Ureter (tissue), 1 donor: ENCODE data around the gene METTL9. TPM values are rescaled to one million over a fixed set of nuclear protein-coding genes. Genes with fewer than 3 reads are reported as not detected.
"Not testable (repeated sequence)": the region's sequence is repeated elsewhere in the genome, so short reads cannot be mapped to it uniquely, and the experiment has no call there.

Experiments used
- DNase-seq: peaks from one replicate; pipeline ENCODE4 v3.0.0-alpha.2; 2020; ENCODE audit warnings: low spot score
- total RNA-seq: library from RNA; stranded (reverse); gene quantifications from one replicate; pipeline ENCODE4 v1.2.4, GENCODE V29; 2023
- donor health status: DM: yes; HTN: yes; CAD: no.

METTL9 gene
- total RNA-seq, 1 donor from 2014 or later: 80.3 TPM

DNA sequence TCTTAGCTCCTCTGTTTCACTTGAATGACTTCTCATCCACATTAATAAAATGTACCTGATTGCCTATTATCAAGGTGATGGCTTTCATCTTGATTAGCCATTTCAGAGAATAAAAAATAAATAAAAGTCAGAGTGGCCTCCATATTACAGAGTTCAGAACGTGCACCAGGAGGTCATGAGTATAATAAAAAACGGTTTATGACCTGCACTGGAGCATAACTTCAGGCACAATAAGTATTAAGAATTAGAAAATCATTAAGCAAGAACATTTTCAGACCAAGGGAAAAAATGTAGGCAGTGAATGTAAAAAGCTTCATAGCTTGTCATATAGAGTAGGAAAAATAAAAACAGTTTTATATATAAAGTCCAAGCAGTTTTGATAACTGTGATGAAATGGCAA, 11.4 kb downstream of the METTL9 start:
- DNase-seq: no peak

DNA sequence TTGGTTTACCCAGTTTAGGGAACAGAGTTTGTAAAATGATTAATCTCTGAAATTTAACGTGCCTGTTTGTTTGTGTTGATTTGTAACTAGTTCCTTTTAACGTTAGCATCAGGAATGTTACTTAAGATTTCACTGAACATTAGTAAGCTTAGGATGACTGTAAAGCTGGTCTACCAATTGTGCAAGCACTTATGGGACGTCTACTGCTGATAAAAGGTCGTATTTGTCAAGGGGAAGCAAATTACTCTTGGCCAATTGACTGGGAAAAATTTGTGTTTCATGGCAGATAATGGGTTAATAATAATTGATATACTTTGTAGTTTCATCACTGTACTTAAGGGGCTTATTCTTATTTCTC, 11.8 kb downstream of the METTL9 start:
- DNase-seq: no peak

DNA sequence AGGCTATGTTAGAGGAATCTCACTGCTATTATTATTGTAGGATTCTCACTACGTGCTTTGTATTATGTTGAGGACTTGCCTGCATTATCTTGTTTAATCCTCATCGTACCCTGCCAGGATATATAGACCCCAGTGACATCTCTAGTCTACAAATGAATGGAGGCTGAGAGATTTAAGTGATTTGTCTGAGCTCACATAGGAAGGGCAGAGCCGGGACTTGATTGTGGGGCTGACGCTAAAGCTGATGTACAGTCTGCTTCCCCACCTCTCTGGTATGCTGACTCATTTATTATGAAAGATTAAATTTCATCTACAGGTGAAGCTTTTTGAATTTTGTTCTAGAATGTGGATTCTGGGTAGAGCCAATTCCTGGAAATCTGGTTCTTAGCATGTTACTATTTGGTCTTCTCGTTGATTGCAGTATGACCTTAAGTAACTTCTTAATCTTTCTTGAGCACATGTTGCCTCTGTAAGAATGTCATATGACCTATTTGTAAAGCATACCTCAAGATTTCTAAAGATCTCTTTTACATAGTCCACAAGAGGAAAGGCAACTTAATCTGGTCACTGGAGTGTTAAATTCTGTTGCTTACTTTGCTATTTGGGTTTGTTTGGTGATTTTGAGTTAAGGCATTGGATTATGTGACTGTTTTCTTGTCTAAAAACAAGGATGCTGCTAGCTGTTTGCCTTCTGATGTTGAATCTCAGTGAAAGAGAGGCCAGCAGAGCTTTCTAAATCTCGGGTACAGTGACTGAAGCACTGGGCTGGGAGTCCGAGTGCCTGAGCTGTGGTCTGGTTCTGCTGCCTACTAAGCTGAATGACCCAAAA, 12.4 kb downstream of the METTL9 start:
- DNase-seq: no peak

DNA sequence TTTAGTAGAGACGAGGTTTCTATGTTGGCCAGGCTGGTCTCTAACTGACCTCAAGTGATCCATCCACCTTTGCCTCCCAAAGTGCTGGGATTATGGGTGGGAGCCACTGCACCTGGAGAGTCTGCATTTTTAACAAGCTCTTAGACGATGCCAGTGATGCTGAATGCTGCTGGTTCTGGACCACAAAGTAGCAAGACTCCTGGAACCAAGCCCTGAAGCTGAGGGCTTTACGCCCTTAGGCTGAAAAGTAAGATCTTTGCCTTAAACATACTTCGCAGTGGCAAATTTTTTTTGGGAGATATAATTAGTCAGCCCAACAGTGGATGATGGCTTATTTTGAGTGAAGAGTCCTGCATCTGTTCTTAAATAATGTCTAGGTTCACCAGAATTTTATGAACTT, 14.0 kb downstream of the METTL9 start:
- no peak for DNase-seq

DNA sequence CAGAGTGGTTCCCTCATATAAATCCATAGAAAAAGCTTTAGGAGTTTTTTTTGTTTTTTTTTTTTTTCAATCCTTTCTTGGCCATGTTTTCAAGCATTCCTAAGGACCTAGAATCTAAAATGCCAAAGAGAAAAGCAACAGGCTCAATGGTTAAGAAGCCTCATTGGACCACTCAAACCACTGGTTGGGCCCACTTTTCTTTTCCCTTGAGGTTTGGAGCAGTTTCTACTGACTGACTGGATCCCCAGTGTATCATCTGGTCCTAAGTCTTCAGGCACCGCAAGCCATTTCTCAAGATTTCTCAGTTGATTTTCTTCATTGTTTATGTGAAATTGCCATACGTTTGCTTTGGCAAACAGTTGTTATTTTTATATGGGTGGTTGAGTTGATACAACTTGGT, 14.4 kb downstream of the METTL9 start:
- DNase-seq: no peak

DNA sequence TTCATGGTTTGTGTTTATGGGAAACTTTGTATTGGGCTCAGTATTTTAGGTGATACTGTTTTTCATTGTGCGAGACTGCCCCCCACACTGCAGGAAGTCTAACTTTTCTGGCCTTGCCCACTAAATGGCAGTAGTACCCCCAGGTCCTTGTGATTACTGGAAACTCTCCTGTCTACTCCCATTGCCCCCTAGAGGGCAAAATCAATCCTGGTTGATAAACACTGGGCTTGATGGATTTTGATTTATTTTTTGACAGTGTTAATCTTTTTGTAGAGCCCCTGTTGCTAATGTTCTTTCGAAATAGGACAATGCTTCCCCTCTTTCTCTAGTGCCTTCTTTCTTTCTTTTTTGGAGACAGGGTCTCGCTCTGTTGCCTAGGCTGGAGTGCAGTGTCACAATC, 15.5 kb downstream of the METTL9 start:
- DNase-seq: no peak

DNA sequence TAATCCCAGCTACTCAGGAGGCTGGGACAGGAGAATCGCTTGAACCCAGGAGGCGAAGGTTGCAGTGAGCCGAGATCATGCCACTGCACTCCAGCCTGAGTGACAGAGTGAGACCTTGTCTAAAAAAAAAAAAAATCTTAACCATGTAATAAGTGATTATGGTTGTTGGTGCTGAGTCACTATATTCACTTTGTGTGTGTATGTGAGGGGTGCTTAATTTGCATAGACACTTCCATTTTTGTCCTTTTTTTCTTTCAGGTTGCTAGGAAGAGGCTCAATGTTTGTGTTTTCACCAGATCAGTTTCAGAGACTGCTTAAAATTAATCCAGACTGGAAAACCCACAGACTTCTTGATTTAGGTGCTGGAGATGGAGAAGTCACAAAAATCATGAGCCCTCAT, 18.2 kb downstream of the METTL9 start:
- DNase-seq: no peak

DNA sequence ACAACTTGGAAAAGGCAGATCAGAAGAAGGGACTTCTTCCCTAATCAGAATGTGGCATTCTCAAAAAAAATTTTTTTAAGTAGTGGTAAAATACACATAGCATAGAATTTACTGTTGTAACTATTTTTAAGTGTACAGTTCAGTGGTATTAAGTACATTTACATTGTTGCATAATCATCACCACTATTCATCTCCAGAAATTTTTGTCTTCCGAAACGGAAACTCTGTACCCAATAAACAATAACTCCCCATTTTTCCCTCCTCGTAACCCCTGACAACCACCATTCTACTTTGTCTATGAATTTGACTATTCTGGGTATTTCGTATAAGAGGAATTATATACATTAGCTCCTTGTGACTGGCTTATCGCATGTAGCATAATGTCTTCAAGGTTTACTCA, 18.9 kb downstream of the METTL9 start:
- no peak for DNase-seq

DNA sequence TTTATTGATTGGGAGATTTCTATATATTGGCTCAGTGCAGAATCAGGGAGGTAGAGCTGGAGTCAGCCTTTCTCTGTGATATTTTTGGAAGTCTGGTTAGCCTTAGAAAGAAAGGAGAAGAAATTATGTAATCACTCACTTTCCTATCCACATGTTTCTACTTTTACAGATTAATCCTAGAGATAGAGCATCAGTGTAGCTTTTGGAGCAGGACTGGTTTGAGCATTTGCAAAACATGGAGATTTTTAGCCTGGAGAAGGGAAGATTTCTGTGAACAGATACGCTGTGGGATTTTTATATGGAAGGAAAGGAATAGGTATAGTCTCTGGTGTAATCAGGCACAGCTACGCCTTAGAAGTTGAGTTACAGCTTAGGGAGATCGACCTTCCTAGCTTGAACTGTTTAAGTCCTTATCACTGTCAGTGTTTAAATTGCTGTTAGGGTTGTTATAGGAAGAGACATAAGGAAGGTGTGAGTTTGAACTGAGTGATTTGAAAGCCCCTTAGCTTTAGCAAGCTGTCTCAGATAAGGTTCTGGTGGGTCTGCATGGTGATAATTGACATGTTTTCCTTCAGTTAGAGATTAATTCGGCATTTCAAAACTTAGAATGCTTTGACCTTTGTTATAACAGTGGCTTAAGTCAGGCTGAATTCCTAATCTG, 20.5 kb downstream of the METTL9 start:
- DNase-seq: no peak

DNA sequence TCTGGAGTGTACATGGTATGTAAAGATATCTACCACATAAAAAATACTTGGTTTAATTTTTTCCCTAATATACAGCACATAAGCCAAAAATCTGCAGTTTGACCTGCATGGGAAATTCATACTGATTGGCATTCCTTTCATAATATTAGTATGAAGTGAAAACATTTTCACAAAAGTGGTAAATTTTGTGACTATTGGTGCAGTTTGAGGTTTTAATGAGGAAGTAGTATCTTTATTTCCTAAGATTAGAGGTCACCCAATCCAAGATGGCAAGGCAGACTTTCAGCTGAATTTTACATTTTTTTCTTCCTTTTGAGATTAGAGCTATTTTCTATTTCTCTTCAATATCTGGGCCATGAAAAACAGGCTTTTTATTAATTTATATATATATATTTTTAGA, 21.2 kb downstream of the METTL9 start:
- no peak for DNase-seq

DNA sequence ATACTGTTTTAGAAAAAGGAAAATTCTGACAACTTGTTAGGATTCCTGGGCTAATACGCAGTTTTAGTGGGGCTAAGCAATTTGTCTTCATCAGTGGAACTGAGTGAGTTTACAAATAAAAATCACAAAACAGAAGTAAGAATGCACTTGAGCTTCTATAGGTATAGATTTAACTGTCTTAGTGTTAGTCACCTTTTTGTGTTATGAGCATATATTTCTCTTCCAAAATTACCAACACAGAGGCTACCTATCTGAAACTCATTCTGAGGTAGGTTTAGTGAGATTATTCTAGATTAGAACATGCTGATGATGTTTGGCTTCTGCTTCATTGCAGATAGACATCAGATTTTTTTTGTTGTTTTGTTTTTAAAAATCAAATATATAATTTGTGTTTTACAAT, 23.2 kb downstream of the METTL9 start:
- no peak for DNase-seq

DNA sequence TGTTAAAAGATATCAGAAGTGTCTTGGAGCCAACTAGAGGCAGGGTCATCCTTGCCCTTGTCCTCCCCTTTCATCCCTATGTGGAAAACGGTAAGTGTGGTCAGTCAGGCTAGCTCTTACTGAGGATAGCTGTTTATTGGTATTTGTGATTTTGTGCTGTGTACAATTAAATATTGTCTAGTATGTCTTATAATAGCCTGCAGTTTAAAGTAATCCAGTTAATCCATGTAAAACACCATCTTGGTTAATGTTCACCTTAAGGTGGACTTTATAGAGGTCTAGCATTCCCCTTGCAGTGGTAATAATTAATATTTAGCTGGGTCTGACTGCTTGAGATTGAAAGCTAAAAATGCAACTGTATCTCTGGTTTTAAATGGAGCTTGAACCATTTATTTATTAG, 25.6 kb downstream of the METTL9 start:
- DNase-seq: no peak

DNA sequence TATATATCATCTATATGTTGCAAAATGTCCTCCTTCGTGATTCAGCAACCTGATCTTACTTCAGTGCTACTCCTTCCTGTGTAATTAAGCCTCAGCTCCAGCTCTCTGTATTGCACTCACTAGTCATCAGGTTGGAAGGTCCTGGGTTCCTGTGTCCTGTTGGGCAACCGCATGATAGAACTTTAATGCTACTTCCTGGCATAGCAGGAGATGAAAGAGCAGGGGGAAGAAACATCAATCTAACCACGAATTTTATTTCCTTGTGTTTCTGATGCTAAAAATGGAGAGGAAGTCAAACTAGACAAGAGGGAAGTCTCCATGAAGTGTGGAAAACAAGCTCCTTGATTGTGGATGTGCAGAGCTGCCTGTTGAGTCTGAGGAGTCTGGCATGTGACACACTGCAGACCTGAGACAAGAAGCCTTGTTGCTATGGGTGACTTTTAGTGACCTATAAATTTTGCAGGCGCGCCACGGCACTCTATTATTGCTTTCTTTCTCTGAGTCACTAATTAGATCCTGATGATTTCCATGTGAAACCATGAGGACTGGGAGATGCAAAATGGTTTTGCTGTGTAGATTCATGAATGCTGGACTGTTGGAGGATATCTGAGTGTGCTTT, 27.4 kb downstream of the METTL9 start:
- no peak for DNase-seq

DNA sequence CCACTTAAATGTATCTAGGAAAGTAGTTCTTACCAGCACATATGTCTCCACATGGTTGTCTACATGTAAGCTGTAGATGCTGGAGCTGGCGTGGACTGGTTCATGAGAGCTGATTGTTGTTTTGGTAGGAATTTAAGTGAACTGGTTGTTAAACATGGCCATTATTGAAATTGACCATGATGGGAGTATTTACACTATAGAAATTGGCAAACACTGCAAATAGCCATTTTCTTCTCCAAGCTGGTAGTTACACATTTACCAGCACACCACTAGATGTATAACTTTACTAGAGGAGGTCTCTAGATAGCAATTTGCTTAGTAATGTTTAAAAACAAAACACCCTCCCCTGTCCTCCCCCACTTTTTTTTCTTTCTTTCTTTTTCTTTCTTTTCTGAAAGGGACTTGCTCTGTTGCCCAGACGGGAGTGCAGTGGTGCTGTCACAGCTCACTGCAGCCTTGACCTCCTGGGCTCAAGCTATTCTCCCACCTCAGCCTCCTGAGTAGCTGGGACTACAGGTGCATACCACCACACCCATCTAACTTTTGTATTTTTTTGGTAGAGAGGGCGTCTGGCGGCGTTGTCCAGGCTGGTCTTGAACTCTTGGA, 28.8 kb downstream of the METTL9 start:
- DNase-seq: no peak

DNA sequence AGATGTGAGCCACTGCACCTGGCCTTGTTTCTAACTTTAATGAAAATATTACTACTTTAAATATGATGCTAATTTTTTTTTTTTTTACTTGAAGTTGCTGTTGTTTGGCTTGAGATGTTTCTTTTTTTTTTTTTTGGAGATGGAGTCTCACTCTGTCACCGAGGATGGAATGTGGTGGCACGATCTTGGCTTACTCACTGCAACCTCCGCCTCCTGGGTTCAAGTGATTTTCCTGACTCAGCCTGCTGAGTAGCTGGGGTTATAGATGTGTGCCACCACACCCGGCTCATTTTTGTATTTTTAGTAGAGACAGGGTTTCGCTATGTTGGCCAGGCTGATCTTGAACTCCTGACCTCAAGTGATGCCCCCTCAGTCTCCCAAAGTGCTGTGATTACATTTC, 29.4 kb downstream of the METTL9 start:
- no peak for DNase-seq

DNA sequence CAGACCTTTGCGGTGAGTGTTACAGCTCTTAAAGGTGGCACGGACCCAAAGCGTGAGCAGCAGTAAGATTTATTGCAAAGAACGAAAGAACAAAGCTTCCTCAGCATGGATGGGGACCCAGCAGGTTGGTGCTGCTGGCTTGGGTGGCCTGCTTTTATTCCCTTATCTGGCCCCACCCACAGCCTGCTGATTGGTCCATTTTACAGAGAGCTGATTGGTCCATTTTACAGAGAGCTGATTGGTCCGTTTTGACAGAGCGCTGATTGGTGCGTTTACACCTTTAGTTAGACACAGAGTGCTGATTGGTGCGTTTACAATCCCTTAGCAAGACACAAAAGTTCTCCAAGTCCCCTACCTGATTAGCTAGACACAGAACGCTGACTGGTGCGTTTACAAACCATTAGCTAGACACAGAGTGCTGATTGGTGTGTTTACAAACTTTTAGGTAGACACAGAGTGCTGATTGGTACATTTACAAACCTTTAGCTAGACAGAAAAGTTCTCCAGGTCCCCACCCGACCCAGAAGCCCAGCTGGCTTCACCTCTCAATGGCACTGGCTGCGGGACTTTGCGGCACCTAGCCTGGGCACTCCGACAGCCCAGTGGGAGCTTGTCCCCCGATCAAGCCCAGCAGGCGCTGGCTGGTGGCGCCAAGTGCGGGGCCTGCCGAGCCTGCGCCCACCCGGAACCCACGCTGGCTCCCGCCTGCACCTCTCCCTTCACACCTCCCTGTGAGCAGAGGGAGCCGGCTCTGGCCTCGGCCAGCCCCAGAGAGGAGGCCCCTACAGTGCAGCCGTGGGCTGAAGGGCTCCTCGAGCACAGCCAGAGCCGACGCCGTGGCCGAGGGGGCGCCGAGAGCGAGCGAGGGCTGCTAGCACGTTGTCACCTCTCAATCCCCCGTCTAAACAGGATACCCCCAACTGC, 30.5 kb downstream of the METTL9 start:
- DNase-seq: not testable (repeated sequence)

DNA sequence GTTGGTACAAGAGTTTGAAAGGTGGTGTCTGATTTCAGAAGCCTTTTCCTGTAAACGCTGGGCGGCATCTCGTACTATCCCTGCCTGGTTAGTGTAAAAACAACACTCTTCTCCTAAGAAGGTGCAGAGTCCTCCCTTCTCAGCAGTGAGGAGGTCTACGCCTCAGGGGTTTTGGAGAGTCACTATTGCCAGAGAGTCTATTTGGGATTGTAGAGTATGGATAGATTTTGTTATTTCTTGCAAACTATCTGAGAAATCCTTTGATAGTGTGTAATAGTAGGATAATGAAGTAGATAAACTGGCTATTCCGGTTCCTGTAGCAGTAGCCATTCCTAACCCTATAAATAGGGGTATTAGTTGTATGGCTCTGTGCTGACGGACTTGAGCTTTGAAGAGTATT, 31.5 kb downstream of the METTL9 start:
- DNase-seq: not testable (repeated sequence)

DNA sequence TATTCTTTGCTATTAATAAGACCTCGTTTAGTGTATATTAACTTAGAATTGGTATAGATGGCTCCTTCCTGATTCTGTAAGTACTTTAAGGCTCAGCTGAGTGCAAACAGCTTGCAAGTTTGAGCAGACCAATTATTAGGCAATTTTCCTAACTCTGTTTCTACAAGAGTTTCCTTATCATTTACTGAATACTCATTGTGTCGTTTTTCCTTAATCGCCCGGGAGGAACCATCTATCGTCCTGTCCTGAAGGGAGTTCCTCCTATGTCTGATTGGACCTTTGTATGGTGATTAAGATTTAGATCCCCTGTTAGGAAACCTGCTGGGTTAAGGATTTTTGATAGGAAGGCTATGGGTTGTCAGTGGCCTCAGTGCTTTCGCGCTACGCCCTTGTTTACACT, 32.0 kb downstream of the METTL9 start:
- not testable (repeated sequence) for DNase-seq

DNA sequence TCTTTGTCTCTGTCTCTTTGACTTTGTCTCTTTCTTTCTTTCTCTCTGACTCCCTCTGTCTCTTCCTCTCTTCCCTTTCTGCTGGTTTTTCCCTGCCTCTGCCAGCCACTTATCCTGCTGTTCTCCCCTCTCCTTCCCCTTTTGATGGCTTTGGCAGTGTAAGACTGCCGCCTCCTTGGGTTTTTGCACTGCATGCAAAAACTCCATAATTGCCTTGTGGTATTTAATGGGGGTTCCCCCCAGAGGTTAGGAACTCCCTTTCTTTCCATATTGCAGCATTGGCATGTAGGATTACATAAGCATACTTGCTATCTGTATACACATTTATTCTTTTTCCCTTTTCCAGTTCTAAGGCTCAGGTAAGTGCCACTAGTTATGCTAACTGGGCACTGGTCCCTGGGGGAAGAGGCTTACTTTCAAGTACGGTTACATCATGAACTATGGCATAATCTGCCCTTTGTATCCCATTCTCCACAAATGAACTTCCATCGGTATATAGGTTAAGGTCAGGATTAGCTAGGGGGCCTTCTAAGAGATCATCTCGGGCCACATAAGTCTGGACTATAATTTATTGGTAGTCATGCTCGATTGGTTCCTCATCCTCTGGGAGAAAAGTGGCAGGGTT, 32.7 kb downstream of the METTL9 start:
- not testable (repeated sequence) for DNase-seq

DNA sequence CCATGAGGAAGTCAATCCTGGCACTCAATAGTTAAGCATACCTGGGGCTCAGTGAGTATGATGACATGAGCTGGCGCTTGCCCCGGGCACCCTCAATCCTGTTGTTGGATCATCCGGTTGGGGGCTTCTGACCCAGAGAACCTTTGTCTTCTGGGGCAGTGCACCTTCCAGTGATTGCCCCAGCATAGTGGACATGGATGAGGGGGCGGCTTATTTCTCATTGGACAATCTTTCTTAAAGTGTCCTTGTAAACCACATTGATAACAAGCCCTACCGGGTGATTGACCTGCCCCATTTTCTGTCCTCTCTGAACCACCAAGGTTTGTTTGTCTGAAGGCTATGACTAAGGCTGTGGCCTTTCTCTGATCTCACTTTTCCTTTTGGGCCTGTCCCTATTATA, 34.8 kb downstream of the METTL9 start:
- no peak for DNase-seq

DNA sequence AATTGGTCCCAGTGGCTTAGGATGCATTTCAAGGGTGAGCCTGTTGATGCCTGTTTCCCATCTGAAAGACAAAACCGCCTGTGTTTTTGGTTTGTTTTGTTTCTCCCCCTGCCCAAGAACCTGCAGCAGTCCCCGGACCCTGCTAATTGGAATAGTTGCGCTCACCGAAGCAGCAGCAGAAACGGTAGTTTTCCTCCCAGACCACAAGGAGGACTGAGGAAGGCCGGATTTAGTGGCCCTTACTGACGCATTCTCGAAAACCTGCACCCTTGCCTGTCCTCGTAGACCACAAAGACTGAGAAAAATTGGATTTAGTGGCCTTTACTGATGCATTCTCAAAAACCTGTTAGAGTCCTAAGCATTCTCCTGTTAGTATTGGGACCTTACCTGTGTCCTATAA, 36.3 kb downstream of the METTL9 start:
- not testable (repeated sequence) for DNase-seq
